Kidney (tissue), 14 donors: ENCODE measurements around the gene CCDC191. TPM values are rescaled to one million over a fixed set of nuclear protein-coding genes. Genes with fewer than 3 reads are reported as not detected.

Source experiments
- DNase-seq, 5 donors: peaks; one replicate each; pipeline ENCODE4 v3.0.0-alpha.2; 2013 to 2020
- FAIRE-seq: peaks from 2 replicates; lab custom pipeline; 2012; peaks lifted over from hg19 to GRCh38; lab: Jason Lieb, UNC
- H3K27ac ChIP-seq, 2 donors: one replicate each; pipeline ENCODE4 v1.7.0; 2013; ENCODE audit warnings: low read depth in 2 of 2, low read length in 2 of 2, inconsistent platforms in 1 of 2
- H3K27me3 ChIP-seq: one replicate; pipeline ENCODE4 v1.7.1; 2013; ENCODE audit warnings: low read length, inconsistent platforms; ENCODE audit not compliant: control insufficient read depth, insufficient read depth
- H3K36me3 ChIP-seq, 3 donors: one replicate each; pipeline versions ENCODE4 v1.7.0 to v1.7.1; 2013; ENCODE audit warnings: low read length in 3 of 3, control low read depth in 1 of 3, inconsistent platforms in 1 of 3; ENCODE audit not compliant: insufficient read depth in 3 of 3, control insufficient read depth in 2 of 3
- H3K4me1 ChIP-seq, 3 donors: one replicate each; pipeline versions ENCODE4 v1.7.0 to v1.7.1; 2013; ENCODE audit warnings: low read length in 3 of 3, inconsistent platforms in 1 of 3, low read depth in 1 of 3; ENCODE audit not compliant: control insufficient read depth in 2 of 3, insufficient read depth in 2 of 3
- H3K4me3 ChIP-seq, 3 donors: one replicate each; pipeline versions ENCODE4 v1.7.0 to v1.8.1; 2013; ENCODE audit warnings: low read length in 3 of 3, control low read depth in 1 of 3, inconsistent platforms in 1 of 3
- H3K9ac ChIP-seq, 3 donors: one replicate each; pipeline versions ENCODE4 v1.7.0 to v1.7.1; 2013; ENCODE audit warnings: low read length in 3 of 3, control low read depth in 1 of 3, inconsistent platforms in 1 of 3
- H3K9me3 ChIP-seq, 3 donors: one replicate each; pipeline versions ENCODE4 v1.7.0 to v1.7.1; 2013; ENCODE audit warnings: low read length in 3 of 3, control low read depth in 1 of 3, inconsistent platforms in 1 of 3; ENCODE audit not compliant: control insufficient read depth in 2 of 3, insufficient read depth in 1 of 3
- CTCF ChIP-seq: IDR thresholded peaks from 3 replicates; pipeline ENCODE4 v1.5.1; 2012; ENCODE audit warnings: mild to moderate bottlenecking, moderate library complexity, borderline replicate concordance; ENCODE audit not compliant: insufficient read depth; ENCODE audit errors: extremely low read depth
- intact Hi-C: fragments of 100-400 bp; cut with DNase I; formaldehyde crosslinking; loops from one replicate; pipeline ENCODE4 v1.11.1; 2022
- polyA plus RNA-seq: library from polyadenylated mRNA; stranded (reverse); fragments of 350-450 nt; fragmentation: Illumina TruSeq; extraction: RNeasy Lipid Tissue Mini Kit (QIAGEN cat#74804); gene quantifications from one replicate; pipeline ENCODE4 v1.2.3, GENCODE V29; 2014; ENCODE audit warnings: low read depth, low replicate concordance; ENCODE audit not compliant: insufficient read depth
- total RNA-seq: library from RNA; stranded (reverse); fragmentation: NEBNext Ultra II Directional; extraction: Animal tissue kit (Norgen Biotek cat#: 25700); gene quantifications from one replicate; pipeline ENCODE4 v1.2.1, GENCODE V29; 2021
- donor health status: control.
- donor health status: control.
- donor health status: control.
- donor health status: control.
- donor health status: control.
- donor health status: DM: yes; HTN: yes; CAD: no.
- donor health status: Normal renal cell carcinoma (clear cell type).

Gene CCDC191
- total and polyA plus RNA-seq, 2 donors from 2014 or later: 3.7 to 11.7 TPM

DNA sequence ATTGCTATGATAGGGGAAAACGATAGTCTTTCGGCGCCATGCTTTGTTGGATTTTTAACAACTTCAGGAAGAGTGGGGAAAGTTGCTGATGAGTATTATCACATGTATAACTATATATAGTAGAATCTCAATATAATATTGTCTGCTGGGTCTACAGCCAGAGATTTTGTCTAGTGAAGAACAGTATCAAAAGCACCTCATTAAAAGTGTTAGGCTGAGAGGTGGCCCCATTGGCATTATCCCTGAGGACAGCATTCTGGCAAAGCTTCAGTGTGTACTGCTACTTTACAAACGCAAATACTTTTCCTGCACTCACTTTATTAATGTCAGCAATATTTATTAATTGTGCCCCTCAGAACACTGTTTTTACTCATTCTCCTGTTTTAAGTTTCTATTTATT, 12.0 kb upstream of the CCDC191 start:
- intact Hi-C loops: no loop called here
- Histone ChIP-seq H3K36me3 (peaks cover 4 to 16% (median 12%) of the 10 kb centered on the region in 3 donors), H3K9me3 (no peaks in the 10 kb centered on the region), H3K27ac (no peak overlapping the region), H3K27me3 (no peaks in the 10 kb centered on the region), H3K9ac (no peak overlapping the region), H3K4me1 (no peaks in the 10 kb centered on the region), H3K4me3 (no peak overlapping the region)
- no peak for TF ChIP-seq CTCF
- FAIRE-seq (no peak), DNase-seq (no peak)

- Histone ChIP-seq H3K27me3 (no peaks in the 10 kb centered on the region), H3K36me3 (peaks cover 4 to 16% (median 10%) of the 10 kb centered on the region in 3 donors), H3K4me3 (no peak overlapping the region), H3K27ac (no peak overlapping the region), H3K9me3 (no peaks in the 10 kb centered on the region), H3K4me1 (no peaks in the 10 kb centered on the region), H3K9ac (no peak overlapping the region)
- TF ChIP-seq CTCF: no peak
- no peak for DNase-seq
- intact Hi-C loops: no loop called here
- no peak for FAIRE-seq
Observed at GRCh38 chr3:114067804-114068203, 11.5 kb upstream of the CCDC191 start.

GRCh38 chr3:114060906-114061655, 4.8 kb upstream of the CCDC191 start:
- H3K27ac ChIP-seq: no peak overlapping the region
- intact Hi-C loops: no loop called here
- peaks cover 0 to 4% (median 3%) of the 10 kb centered on the region in 3 donors for H3K36me3 ChIP-seq
- no peaks in the 10 kb centered on the region for H3K27me3 ChIP-seq
- FAIRE-seq (no peak), DNase-seq (no peak)
- no peaks in the 10 kb centered on the region for H3K9me3 ChIP-seq
- no peak overlapping the region for H3K4me3 ChIP-seq
- H3K9ac ChIP-seq: no peak overlapping the region
- H3K4me1 ChIP-seq: peaks cover 0 to 5% (median 0%) of the 10 kb centered on the region in 3 donors
- TF ChIP-seq CTCF: no peak
